GM19193 (cell line): ENCODE measurements around the gene CFDP1.

Experiments
- POLR2A ChIP-seq: IDR thresholded peaks from 4 replicates; pipeline ENCODE4 v1.6.1; 2011; ENCODE audit not compliant: insufficient read depth, insufficient read length; ENCODE audit errors: extremely low read depth

CFDP1 gene

GRCh38 chr16:75420987-75421819, 12.1 kb downstream of the CFDP1 start:
- TF ChIP-seq POLR2A, result no peak

GRCh38 chr16:75416904-75417565, 16.3 kb downstream of the CFDP1 start:
- no peak for TF ChIP-seq POLR2A

GRCh38 chr16:75415169-75415905, 18.0 kb downstream of the CFDP1 start:
- TF ChIP-seq POLR2A, result no peak

- TF ChIP-seq POLR2A, result no peak
Observed at GRCh38 chr16:75413951-75414350, 19.4 kb downstream of the CFDP1 start.

GRCh38 chr16:75406943-75407342, 26.4 kb downstream of the CFDP1 start:
- no peak for TF ChIP-seq POLR2A

GRCh38 chr16:75402821-75403475, 30.4 kb downstream of the CFDP1 start:
- TF ChIP-seq POLR2A, result no peak

GRCh38 chr16:75402159-75402820, 31.0 kb downstream of the CFDP1 start:
- no peak for TF ChIP-seq POLR2A

- no peak for TF ChIP-seq POLR2A
Observed at GRCh38 chr16:75401691-75402090, 31.6 kb downstream of the CFDP1 start.

GRCh38 chr16:75398333-75398732, 35.0 kb downstream of the CFDP1 start:
- no peak for TF ChIP-seq POLR2A

- no peak for TF ChIP-seq POLR2A
Observed at GRCh38 chr16:75394941-75395340, 38.4 kb downstream of the CFDP1 start.

- no peak for TF ChIP-seq POLR2A
Observed at GRCh38 chr16:75392906-75393305, 40.4 kb downstream of the CFDP1 start.

GRCh38 chr16:75390926-75391653, 42.2 kb downstream of the CFDP1 start:
- no peak for TF ChIP-seq POLR2A

- TF ChIP-seq POLR2A, result no peak
Observed at GRCh38 chr16:75389096-75389690, 44.1 kb downstream of the CFDP1 start.
